SK-MEL-5 (cell line): ENCODE data around the gene IFITM2. TPM values are rescaled to one million over a fixed set of nuclear protein-coding genes. Genes with fewer than 3 reads are reported as not detected.
A peak's percentile ranks its signal among the peaks of the same experiment; 100 is the strongest.
"Not testable (repeated sequence)": the region's sequence is repeated elsewhere in the genome, so short reads cannot be mapped to it uniquely, and the experiment has no call there.

Experiments used
- DNase-seq: peaks from one replicate; pipeline ENCODE4 v3.0.0-alpha.2; 2016; ENCODE audit warnings: low read depth, low spot score
- in situ Hi-C: cut with HindIII; loops from 2 replicates; pipeline ENCODE4 v1.10.0; 2016; ENCODE audit warnings: low sequenced_read_pairs, high pct_unique_total_duplicates, low pct_unique_long_range_greater_than_20kb
- polyA plus RNA-seq, 2 experiments: library from polyadenylated mRNA; depleted of rRNA; stranded (reverse); fragments of >200 nt; gene quantifications; 2 replicates each; pipeline ENCODE4 v1.2.3, GENCODE V29; 2015
- total RNA-seq: library from RNA; depleted of rRNA; stranded (reverse); fragments of >200 nt; shearing (Covaris generic); gene quantifications from 2 replicates; pipeline ENCODE4 v1.2.3, GENCODE V29; 2014; rRNA removed

Gene IFITM2
- total RNA-seq = 4.2 and 8.0 TPM in 2 replicates
- 13.3 and 23.9 TPM in 2 replicates for polyA plus RNA-seq (2015; cell fraction: cytosol; rRNA removed)
- 3.2 TPM in 1 of 2 replicates, not detected in the other for polyA plus RNA-seq (2015; cell fraction: nucleus; rRNA removed)

DNA sequence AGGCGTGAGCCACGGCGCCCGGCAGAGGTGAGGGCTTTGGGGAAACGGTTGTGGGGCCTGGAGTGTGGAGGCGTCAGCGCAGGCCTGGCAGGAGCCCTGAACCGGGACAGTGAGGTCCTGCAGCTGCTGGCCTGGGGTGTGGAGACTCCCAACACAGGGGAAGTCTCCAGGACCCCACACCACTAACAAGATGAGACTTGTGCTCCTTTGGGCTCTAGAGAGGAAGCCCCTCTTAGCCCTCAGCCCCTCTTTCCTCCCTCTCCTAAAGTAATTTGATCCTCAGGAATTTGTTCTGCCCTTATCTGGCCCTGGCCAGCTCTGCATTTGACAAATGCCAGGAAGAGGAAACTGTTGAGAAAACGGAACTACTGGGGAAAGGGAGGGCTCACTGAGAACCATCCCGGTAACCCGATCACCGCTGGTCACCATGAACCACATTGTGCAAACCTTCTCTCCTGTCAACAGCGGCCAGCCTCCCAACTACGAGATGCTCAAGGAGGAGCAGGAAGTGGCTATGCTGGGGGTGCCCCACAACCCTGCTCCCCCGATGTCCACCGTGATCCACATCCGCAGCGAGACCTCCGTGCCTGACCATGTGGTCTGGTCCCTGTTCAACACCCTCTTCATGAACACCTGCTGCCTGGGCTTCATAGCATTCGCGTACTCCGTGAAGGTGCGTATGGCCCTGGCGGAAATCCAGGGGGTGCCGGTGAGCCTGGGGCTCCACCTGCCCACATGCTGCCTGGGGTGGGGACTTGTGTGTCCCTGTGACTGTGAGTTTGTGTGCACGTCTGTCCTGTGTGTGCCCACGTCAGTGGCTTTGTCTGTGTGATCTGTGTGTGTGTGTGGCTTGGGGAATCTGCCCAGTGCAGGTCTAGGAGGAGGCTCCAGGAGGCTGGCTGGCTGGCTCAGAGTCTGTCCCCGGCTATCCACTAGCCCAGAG is at the start of gene IFITM2:
Gene IFITM2 (plus strand): TSS at position 51 of the 943 bp plus-strand sequence. CDS start 377 bp downstream, at position 428.
- DNase-seq = peak; percentile 38
- in situ Hi-C loops = not testable (repeated sequence)

DNA sequence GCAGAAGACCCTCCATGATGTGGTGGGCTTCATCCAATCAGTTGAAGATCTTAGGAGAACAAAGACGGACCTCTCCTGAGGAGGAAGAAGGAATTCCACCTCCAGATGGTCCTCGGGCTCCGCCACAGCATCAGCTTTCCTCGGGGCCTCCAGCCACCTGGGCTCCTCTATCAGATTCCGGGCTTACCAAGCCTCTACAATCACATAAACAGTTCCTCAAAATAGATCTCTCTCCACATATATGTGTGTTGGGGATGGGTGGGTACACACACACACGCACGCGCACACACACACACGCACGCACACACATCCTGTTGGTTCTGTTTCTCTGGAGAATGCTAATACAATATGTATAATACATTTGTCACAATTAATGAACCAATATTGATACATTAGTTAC is 48.2 kb upstream of the IFITM2 start:
- in situ Hi-C loops = no loop called here

DNA sequence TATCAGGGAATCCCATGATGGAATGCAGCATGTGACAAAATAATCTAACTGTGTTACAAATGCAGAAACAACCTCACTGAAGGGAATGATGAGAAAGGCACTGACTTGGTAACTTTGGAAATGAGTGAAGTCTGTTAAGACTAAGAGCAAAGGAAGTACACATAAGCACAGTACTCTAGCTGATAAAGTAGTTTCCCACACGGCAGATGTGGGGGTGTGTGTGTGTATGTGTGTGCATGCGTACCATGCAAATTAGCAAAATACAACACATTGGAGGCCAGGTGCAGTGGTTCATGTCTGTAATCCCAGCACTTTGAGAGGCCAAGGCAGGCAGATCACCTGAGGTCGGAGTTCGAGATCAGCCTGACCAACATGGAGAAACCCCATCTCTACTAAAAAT is 46.0 kb upstream of the IFITM2 start:
- in situ Hi-C loops = no loop called here
- no peak for DNase-seq

More for the DNA sequence above, 48.2 kb upstream of the IFITM2 start:
- DNase-seq = no peak

DNA sequence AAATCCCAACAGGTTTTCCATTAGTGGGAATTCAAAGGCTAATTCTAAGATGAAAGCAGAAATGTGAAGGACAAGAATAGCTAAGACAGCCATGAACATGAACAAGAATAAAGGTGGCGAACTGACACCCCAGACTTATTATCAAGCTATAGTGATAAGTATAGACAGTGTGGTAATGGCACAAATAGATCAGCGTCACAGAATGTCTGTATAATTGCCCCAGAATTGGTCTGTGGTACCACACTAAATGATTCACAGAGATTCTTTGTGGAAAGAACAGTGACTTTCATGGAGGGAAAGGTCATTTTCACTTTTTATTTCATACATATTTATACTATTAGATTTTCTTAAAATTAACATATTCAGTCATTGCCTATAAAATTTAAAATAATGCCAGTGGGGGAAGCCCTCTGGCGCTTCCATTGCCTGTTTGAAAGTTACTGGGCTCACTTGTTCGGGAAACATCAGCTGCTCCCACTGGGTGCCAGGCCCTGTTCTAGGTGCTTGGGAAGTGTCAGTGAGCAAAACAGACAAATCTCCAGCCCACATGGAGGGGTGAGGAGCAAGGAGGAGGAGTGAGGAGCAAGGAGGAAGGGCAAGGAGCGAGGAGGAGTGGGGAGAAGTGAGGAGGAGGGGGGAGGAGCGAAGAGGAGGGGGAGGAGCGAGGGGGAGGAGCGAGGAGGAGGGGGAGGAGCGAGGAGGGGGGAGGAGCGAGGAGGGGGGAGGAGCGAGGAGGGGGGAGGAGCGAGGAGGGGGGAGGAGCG is 40.8 kb upstream of the IFITM2 start:
- DNase-seq = peak; percentile 56
- in situ Hi-C loops = no loop called here

DNA sequence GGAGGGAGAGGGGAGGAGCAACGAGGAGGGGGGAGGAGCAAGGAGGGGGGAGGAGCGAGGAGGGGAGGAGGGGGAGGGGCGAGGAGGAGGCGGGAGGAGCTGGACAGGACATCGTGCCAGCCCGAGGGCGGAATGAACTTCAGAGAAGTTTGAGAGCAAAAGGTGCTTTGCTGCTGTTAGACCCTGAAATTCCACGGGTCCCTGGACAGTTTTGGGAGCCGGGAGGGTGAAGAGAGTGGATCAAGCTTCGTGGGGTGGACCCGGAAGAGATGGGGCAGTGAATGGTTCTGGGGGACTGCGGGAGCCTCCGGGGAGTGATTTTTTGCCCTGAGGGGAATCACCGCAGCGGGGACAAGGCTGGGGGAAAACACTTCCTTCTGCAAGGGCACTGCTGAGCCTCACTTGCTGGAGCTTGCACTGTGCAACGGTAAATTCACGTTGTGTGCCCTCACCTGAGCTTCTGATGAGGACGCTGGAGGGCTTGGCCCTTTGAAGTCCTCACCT is 40.1 kb upstream of the IFITM2 start:
- in situ Hi-C loops = no loop called here
- peak; percentile 51 for DNase-seq

DNA sequence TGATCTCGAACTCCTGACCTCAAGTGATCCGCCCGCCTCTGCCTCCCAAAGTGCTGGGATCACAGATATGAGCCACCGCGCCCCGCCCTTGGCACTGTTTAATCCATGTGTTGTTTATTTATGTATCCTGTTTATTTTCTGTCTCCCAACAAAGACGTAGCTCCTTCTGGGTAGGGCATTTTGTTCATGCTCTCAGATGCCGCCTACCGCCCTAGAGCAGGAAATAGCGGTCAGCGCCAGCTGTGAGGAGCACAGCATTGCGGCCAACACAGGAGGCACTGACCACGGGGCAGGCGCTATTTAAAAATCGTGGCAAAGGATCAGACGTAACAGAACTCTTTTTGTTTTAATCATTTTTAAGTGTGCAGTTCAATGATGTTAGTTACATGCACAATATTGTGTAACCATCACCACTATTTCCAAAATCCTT is 38.9 kb upstream of the IFITM2 start:
- in situ Hi-C loops = not testable (repeated sequence)
- peak; percentile 92 for DNase-seq

DNA sequence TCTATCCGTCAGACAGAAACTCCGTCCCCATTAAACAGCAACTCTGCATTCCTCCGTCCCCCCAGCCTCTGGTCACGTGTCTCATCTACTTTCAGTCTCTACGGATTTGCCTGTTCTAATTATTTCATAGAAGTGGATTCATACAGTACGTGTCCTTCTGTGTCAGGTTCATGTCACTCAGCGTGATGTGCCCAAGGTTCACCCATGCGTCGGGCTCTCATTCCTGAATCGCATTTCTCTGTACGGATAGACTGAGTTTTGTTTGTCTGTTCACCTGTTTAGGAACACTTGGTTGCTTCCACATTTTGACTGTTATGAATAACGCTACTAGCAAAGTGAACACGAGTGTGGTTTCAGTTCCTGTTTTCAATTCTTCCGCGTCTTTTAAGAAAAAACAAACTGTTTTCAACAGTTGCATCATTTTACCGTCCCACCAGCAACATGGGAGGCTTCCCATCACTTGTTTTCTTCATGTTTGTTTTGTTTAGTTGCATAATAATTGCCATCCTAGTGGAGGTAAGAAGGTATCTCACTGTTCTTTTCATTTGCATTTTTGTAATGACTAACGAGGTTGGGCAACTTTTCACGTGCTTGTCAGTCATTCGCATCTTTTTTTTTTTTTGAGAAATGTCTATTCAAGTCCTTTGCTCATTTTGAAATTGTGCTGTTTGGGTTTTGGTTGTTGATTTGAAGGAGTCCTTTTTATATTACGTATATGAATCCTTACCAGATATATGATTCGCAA is 38.3 kb upstream of the IFITM2 start:
- in situ Hi-C loops = no loop called here
- DNase-seq = peak; percentile 80

DNA sequence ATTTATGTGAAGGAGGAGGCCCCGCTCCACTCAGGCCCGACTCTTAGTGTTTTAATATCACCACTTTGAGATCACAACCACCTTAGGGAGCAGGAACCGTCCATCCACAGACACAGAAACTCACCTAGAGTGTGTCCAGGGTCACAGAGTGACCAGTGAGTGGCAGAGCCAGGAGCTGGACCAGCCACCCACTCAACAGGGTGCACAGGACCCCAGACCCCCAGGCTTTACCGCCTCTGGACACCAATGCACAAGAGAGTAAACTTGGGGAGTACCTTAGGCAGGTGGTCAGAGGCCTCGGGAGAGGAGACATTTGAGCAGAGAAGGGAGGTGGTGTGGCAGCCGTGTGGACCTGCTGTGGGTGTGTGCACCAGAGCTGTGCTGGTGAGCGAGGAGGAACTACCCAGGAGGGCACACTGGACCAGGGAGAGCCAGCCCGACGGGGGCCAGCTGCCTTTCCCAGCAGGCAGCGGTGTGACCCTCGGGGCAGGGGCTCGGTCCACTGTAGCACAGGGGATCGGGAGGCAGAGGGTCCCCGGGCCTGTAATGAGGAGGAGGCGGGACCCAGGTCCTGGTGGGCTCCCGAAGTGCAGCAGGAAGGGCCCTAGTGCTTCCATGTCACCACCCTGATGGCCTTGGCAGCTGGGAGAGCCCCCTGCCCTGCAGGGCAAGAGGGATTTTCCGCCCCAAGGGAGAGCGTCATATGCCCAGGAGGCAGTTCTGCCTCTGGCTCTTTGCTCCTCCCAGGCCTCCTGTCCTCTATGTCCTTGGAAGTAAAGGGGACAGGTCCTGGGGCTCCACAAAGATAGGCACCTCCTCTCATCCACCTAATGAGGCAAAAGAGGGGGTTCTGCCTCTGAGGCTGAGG is 36.9 kb upstream of the IFITM2 start:
- in situ Hi-C loops = no loop called here
- no peak for DNase-seq

DNA sequence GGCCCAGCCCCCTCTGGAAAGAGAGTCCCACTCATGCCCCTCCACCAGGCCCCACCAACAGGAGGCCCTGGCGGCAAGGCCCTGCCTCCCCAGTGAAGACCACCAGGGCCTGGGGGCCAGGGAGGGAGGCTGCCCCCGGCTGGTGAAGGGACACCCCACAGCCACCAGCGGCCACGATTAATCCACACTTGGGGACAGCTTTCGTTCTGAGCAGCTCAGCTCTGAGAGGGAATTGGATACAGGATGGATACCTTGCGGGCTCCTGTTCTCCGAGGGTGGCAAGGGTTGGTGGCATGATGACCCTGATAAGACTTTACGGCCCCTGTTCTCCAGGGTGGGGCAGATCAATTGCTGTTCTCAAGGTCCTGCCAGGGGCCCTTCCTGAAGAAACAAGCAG is 36.3 kb upstream of the IFITM2 start:
- DNase-seq = no peak
- in situ Hi-C loops = no loop called here

DNA sequence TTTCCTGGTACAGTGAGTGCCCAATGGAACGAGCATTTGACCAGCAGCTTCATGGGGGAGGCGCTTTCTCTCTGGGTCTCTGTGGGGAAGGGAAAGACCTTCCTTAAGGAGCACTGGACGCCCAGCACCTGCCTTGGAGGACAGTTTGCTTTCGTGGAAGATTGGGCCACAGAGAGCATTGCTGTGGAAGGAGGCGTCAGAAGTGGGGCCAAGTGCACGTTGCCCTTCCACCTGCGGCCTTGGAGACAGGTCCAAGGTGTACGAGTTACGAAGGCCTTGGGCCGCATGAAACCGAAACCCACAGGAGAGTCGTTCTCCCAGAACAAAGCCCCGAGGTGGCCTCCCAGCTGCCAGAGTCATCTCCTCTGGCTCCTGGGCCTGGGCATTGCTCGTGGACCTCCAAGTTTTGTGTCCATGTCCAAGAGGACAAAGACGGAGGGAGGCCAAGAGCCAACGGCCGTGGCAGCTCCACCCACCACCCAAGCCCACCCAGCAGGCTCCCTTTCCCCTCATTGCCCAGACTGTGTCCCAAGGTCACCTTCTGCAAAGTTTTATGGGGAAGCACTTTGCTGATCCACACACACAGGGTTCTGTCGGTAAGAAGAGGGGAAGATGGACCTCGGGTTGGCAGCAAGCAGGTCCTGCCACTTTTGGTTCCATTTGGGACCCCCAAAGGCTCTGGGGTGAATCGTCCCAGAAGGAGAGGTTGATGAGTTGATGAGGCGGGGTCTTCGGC is 35.3 kb upstream of the IFITM2 start:
- no peak for DNase-seq
- in situ Hi-C loops = no loop called here

DNA sequence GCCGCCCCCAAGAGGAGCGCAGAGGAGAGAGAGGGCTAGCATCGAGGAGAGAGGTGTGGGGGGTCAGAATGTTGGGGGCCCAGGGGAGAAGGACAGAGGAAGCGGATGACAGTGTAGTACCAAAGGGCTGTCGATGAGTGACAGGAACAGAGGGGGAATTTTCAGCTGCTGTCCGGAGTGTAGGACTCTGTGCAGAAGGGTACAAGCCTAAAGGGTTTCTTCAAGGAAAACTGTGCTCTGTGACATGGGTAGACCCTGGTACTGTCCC is 34.8 kb upstream of the IFITM2 start:
- in situ Hi-C loops = no loop called here
- no peak for DNase-seq

DNA sequence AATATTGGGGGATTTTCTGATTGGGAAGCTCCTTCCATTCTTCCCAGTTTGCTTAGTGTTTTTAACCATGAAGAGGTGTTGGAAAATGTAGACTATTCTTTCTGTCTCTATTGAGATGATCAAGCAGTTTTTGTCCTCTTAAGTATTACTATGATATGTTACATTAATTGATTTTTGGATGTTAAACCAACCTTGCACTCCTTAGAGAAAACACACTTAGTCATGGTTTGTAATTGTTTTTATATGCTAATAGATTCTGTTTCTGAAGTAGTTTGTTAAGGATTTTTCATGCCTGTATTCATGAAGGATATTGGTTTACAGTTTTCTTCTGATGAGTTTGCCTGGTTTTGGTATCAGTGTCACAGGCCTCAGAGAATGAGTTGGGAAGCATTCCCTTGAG is 31.4 kb upstream of the IFITM2 start:
- no peak for DNase-seq
- in situ Hi-C loops = no loop called here

DNA sequence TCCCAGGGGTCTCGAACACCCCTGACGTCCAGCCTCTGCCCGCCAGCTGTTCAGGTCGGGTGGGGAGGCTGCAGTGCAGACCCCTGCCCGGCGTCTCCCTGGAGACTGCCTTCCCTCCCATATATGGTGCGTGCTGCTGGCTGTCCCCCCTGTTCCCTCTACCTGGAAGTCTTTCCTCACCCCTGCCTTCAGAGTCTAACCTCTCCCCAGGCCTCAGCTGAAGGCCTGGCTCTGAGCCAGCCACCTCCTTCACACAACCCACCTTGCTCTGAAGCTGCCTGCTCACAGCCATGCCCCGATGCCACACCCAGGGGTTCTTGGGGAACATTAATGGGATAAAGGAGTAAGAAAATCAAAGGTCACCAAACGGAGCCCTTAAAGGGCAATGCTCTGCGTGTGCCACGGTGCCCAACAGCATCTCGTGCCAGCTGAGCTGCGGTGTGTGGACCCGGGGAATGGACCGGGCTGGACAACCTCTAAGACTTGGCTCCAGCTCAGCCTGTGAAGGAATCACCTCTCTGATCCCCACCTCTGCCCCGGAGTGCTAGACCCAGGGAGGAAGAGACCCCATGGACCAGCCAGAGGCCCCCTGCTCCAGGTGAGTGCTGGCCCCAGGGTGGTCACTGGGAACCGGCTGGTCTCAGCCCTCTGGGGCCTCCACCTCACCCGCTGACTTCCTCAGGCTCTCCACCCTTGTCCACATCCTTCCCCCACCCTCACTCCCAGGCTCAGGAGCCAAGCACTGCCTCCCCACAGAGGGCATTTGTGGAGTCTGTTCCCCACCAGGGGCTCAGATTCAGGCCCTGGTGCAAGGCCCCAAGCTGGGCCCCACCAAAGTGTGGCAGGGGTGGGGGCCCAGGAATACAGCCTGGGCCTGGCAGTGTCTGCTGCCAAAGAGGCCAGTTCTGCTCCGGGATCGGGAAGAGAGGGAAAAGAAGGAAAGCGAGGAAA is 29.3 kb upstream of the IFITM2 start, which contains the start of gene NLRP6:
Gene NLRP6 (plus strand): TSS at position 407 of the 951 bp plus-strand sequence. CDS start 163 bp downstream, at position 570.
- in situ Hi-C loops = no loop called here
- no peak for DNase-seq

DNA sequence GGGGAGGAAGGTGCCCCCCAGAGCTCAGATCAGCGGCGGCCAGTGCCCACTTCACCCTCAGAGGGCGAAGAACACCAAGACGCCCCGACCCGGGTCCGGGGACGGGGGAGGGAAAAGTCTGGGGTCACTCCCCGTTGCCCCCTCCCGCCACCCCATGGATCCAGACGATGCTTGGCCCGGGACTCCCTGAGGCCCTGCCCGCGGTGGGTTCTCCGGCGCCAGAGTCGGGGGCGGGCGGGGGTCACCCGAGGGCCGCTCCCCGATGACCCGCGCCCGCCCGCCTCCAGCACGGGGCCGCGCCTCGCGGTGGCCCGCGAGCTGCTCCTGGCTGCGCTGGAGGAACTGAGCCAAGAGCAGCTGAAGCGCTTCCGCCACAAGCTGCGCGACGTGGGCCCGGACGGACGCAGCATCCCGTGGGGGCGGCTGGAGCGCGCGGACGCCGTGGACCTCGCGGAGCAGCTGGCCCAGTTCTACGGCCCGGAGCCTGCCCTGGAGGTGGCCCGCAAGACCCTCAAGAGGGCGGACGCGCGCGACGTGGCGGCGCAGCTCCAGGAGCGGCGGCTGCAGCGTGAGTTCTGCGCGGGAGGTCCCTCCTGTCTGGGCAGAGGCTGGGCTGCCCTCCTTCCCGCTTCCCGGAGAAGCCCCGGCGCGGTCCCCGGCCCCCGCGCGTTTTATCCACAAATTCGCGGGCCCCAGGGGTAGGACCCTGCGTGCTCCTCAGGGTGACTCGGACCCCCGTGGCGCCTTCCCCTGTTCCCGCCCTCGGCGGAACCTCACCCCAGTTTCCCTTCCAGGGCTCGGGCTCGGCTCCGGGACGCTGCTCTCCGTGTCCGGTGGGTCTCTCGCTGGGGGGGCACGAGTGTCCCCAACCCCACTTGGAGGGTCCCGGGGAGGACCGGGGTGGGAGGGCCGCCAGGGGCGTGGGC is 28.3 kb upstream of the IFITM2 start:
- no peak for DNase-seq
- in situ Hi-C loops = no loop called here
